ENCODE results near the gene AREG.

- TF ChIP-seq TP53 (CRISPR knock-in tag; IDR thresholded peaks at IDR 0.05) (no peak), TEAD1 (CRISPR knock-in tag; IDR thresholded peaks at IDR 0.05) (no peak), JUN (CRISPR knock-in tag; IDR thresholded peaks at IDR 0.05) (no peak), ZNF232 (CRISPR knock-in tag; IDR thresholded peaks at IDR 0.05) (no peak), JAZF1 (CRISPR knock-in tag; IDR thresholded peaks at IDR 0.05) (no peak), ZNF423 (CRISPR knock-in tag; IDR thresholded peaks at IDR 0.05) (no peak)
- TF ChIP-seq, protein P1, sequence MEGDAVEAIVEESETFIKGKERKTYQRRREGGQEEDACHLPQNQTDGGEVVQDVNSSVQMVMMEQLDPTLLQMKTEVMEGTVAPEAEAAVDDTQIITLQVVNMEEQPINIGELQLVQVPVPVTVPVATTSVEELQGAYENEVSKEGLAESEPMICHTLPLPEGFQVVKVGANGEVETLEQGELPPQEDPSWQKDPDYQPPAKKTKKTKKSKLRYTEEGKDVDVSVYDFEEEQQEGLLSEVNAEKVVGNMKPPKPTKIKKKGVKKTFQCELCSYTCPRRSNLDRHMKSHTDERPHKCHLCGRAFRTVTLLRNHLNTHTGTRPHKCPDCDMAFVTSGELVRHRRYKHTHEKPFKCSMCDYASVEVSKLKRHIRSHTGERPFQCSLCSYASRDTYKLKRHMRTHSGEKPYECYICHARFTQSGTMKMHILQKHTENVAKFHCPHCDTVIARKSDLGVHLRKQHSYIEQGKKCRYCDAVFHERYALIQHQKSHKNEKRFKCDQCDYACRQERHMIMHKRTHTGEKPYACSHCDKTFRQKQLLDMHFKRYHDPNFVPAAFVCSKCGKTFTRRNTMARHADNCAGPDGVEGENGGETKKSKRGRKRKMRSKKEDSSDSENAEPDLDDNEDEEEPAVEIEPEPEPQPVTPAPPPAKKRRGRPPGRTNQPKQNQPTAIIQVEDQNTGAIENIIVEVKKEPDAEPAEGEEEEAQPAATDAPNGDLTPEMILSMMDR (IDR thresholded peaks at IDR 0.05) = no peak
- TF ChIP-seq, protein P2, sequence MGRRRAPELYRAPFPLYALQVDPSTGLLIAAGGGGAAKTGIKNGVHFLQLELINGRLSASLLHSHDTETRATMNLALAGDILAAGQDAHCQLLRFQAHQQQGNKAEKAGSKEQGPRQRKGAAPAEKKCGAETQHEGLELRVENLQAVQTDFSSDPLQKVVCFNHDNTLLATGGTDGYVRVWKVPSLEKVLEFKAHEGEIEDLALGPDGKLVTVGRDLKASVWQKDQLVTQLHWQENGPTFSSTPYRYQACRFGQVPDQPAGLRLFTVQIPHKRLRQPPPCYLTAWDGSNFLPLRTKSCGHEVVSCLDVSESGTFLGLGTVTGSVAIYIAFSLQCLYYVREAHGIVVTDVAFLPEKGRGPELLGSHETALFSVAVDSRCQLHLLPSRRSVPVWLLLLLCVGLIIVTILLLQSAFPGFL (CRISPR knock-in tag; IDR thresholded peaks at IDR 0.05; ENCODE audit: borderline replicate concordance) = no peak
- TF ChIP-seq, protein P3, sequence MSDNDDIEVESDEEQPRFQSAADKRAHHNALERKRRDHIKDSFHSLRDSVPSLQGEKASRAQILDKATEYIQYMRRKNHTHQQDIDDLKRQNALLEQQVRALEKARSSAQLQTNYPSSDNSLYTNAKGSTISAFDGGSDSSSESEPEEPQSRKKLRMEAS (CRISPR knock-in tag; IDR thresholded peaks at IDR 0.05) = no peak
- TF ChIP-seq, protein P4, sequence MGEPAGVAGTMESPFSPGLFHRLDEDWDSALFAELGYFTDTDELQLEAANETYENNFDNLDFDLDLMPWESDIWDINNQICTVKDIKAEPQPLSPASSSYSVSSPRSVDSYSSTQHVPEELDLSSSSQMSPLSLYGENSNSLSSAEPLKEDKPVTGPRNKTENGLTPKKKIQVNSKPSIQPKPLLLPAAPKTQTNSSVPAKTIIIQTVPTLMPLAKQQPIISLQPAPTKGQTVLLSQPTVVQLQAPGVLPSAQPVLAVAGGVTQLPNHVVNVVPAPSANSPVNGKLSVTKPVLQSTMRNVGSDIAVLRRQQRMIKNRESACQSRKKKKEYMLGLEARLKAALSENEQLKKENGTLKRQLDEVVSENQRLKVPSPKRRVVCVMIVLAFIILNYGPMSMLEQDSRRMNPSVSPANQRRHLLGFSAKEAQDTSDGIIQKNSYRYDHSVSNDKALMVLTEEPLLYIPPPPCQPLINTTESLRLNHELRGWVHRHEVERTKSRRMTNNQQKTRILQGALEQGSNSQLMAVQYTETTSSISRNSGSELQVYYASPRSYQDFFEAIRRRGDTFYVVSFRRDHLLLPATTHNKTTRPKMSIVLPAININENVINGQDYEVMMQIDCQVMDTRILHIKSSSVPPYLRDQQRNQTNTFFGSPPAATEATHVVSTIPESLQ (CRISPR knock-in tag; IDR thresholded peaks at IDR 0.05) = no peak
These were observed 8.2 kb downstream of the AREG start for GRCh38 chr4:74453037-74453635.

Measured in WTC11 (cell line).